GM19099 (cell line): Measurements from ENCODE around the gene SPECC1.

Experiments used
- POLR2A ChIP-seq: IDR thresholded peaks from 3 replicates; pipeline ENCODE4 v1.6.1; 2011; ENCODE audit warnings: low read depth; ENCODE audit not compliant: insufficient read length; ENCODE audit errors: extremely low read depth

SPECC1 gene

GRCh38 chr17:20040216-20040615 is 31.1 kb downstream of the SPECC1 start:
- TF ChIP-seq POLR2A = no peak

- no peak for TF ChIP-seq POLR2A
Measured at GRCh38 chr17:20043021-20043420, 33.9 kb downstream of the SPECC1 start.

- no peak for TF ChIP-seq POLR2A
Measured at GRCh38 chr17:20045476-20045875, 36.3 kb downstream of the SPECC1 start.

GRCh38 chr17:20046629-20047028 is 37.5 kb downstream of the SPECC1 start:
- TF ChIP-seq POLR2A = no peak

GRCh38 chr17:20051624-20052023 is 42.5 kb downstream of the SPECC1 start:
- TF ChIP-seq POLR2A = no peak

GRCh38 chr17:20053361-20053964 is 44.3 kb downstream of the SPECC1 start:
- no peak for TF ChIP-seq POLR2A

GRCh38 chr17:20059728-20060188 is 50.6 kb downstream of the SPECC1 start:
- no peak for TF ChIP-seq POLR2A

GRCh38 chr17:20063665-20064648 is 54.8 kb downstream of the SPECC1 start:
- TF ChIP-seq POLR2A = no peak

GRCh38 chr17:20066253-20066652 is 57.1 kb downstream of the SPECC1 start:
- no peak for TF ChIP-seq POLR2A

GRCh38 chr17:20067711-20068110 is 58.6 kb downstream of the SPECC1 start:
- TF ChIP-seq POLR2A = no peak

GRCh38 chr17:20068445-20068844 is 59.3 kb downstream of the SPECC1 start:
- TF ChIP-seq POLR2A = no peak

GRCh38 chr17:20071824-20072691 is 62.9 kb downstream of the SPECC1 start:
- TF ChIP-seq POLR2A = no peak

- TF ChIP-seq POLR2A = no peak
Measured at GRCh38 chr17:20072692-20072992, 63.5 kb downstream of the SPECC1 start.

- TF ChIP-seq POLR2A = peak; percentile 35
Measured at GRCh38 chr17:20073055-20073979, 64.2 kb downstream of the SPECC1 start.
